SK-N-SH treated with all-trans-retinoic acid at 6 μM for 48 hours (cell line): ENCODE results near the gene CNN1.

Experiments used
- ARNTL ChIP-seq: fragments of 450-650 bp; formaldehyde crosslinking; IDR thresholded peaks from 2 replicates; pipeline ENCODE4 v1.5.0; 2020; ENCODE audit warnings: low read depth, mild to moderate bottlenecking, moderate library complexity, borderline replicate concordance
- BACH2 ChIP-seq: fragments of 250-450 bp; sonication (Bioruptor Pico); IDR thresholded peaks from 2 replicates; pipeline ENCODE4 v1.9.0; 2021; ENCODE audit warnings: mild to moderate bottlenecking, borderline replicate concordance
- PATZ1 ChIP-seq: fragments of 250-450 bp; sonication (Bioruptor Pico); IDR thresholded peaks from 2 replicates; pipeline ENCODE4 v1.8.0; 2020; ENCODE audit warnings: mild to moderate bottlenecking, moderate library complexity, borderline replicate concordance
- POU6F1 ChIP-seq: fragments of 250-450 bp; sonication (Bioruptor Pico); IDR thresholded peaks from 2 replicates; pipeline ENCODE4 v1.8.0; 2021; ENCODE audit warnings: low read depth, mild to moderate bottlenecking, moderate library complexity, borderline replicate concordance
- PPARA ChIP-seq: fragments of 250-450 bp; sonication (Bioruptor Pico); IDR thresholded peaks from 2 replicates; pipeline ENCODE4 v1.5.0; 2020; ENCODE audit warnings: mild to moderate bottlenecking, borderline replicate concordance
- RARB ChIP-seq: fragments of 250-450 bp; sonication (Bioruptor Pico); IDR thresholded peaks from 2 replicates; pipeline ENCODE4 v1.8.0; 2021; ENCODE audit warnings: mild to moderate bottlenecking, moderate library complexity
- SNAI2 ChIP-seq: fragments of 250-450 bp; sonication (Bioruptor Pico); IDR thresholded peaks from 2 replicates; pipeline ENCODE4 v1.5.0; 2020; ENCODE audit warnings: mild to moderate bottlenecking, moderate library complexity
- TCF4 ChIP-seq: fragments of 250-450 bp; sonication (Bioruptor Pico); IDR thresholded peaks from 2 replicates; pipeline ENCODE4 v1.8.0; 2021; ENCODE audit warnings: mild to moderate bottlenecking, moderate library complexity, borderline replicate concordance
- TSHZ2 ChIP-seq: fragments of 250-450 bp; sonication (Bioruptor Pico); IDR thresholded peaks from 2 replicates; pipeline ENCODE4 v1.5.0; 2020; ENCODE audit warnings: mild to moderate bottlenecking, moderate library complexity
- ZC3H10 ChIP-seq: fragments of 250-450 bp; sonication (Bioruptor Pico); IDR thresholded peaks from 2 replicates; pipeline ENCODE4 v1.5.1; 2021; ENCODE audit warnings: mild to moderate bottlenecking, moderate library complexity
- ZFP3 ChIP-seq: fragments of 250-450 bp; sonication (Bioruptor Pico); IDR thresholded peaks from 2 replicates; pipeline ENCODE4 v1.5.0; 2020; ENCODE audit warnings: mild to moderate bottlenecking, moderate library complexity
- ZFP30 ChIP-seq: fragments of 450-650 bp; formaldehyde crosslinking; IDR thresholded peaks from 2 replicates; pipeline ENCODE4 v1.5.0; 2022; ENCODE audit warnings: mild to moderate bottlenecking, moderate library complexity
- ZNF70 ChIP-seq: fragments of 450-650 bp; formaldehyde crosslinking; IDR thresholded peaks from 2 replicates; pipeline ENCODE4 v1.5.0; 2020; ENCODE audit warnings: mild to moderate bottlenecking, moderate library complexity
- TF ChIP-seq, protein P1 (sequence below): fragments of 250-450 bp; sonication (Bioruptor Pico); IDR thresholded peaks from 2 replicates; pipeline ENCODE4 v1.5.1; 2020; ENCODE audit warnings: low read depth, mild to moderate bottlenecking, moderate library complexity

DNA sequence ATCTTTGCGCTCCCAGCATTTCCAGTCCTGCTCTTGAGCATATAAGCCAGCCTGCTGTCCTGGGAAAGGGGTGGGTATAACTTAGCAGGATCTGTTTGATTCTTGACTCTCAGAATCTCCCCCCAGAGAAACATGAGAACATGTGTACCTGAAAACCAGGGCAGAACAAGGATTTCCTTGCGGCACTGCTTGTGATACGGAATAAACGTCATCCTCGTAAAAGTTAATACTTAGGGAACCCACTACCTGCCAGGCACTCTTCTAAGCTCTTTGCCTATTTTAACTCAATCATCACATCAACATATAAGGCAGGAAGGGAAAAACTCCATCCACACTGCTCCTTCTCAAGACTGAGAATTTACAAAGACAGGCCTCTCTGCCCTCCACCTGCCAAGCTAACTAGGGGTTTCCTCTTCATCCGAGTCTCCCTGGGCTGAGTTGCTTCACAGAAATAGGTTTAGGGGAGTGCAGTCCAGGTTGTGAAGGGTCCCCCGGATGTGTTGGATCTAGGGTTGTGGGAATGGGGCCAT lies 34.1 kb upstream of the CNN1 start:
- TF ChIP-seq ARNTL (CRISPR knock-in tag), result no peak
- no peak for TF ChIP-seq TCF4 (CRISPR knock-in tag)
- no peak for TF ChIP-seq ZFP30 (CRISPR knock-in tag)
- TF ChIP-seq ZNF70 (CRISPR knock-in tag), result no peak
- no peak for TF ChIP-seq PPARA (CRISPR knock-in tag)
- TF ChIP-seq SNAI2 (CRISPR knock-in tag), result no peak
- no peak for TF ChIP-seq PATZ1 (CRISPR knock-in tag)
- no peak for TF ChIP-seq ZFP3 (CRISPR knock-in tag)
- no peak for TF ChIP-seq ZC3H10 (CRISPR knock-in tag)
- TF ChIP-seq, protein P1, sequence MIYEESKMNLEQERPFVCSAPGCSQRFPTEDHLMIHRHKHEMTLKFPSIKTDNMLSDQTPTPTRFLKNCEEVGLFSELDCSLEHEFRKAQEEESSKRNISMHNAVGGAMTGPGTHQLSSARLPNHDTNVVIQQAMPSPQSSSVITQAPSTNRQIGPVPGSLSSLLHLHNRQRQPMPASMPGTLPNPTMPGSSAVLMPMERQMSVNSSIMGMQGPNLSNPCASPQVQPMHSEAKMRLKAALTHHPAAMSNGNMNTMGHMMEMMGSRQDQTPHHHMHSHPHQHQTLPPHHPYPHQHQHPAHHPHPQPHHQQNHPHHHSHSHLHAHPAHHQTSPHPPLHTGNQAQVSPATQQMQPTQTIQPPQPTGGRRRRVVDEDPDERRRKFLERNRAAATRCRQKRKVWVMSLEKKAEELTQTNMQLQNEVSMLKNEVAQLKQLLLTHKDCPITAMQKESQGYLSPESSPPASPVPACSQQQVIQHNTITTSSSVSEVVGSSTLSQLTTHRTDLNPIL, result no peak
- TF ChIP-seq TSHZ2 (CRISPR knock-in tag), result no peak
- no peak for TF ChIP-seq POU6F1 (CRISPR knock-in tag)
- no peak for TF ChIP-seq RARB
- TF ChIP-seq BACH2 (CRISPR knock-in tag), result no peak
